GM12891 (cell line): Measurements from ENCODE around the gene NFX1.

Source experiments
- POLR2A ChIP-seq: IDR thresholded peaks from 2 replicates; pipeline ENCODE4 v1.6.1; 2011; ENCODE audit warnings: low read depth, low read length, control low read depth
- POLR2AphosphoS5 ChIP-seq: IDR thresholded peaks from 2 replicates; pipeline ENCODE4 v1.6.1; 2011; ENCODE audit warnings: low read depth, low read length, control low read depth
- TAF1 ChIP-seq: IDR thresholded peaks from 2 replicates; pipeline ENCODE4 v1.6.1; 2011; ENCODE audit warnings: low read depth, low read length, control low read depth

GRCh38 chr9:33306037-33306436 is 15.7 kb downstream of the NFX1 start:
- no peak for TF ChIP-seq POLR2A
- TF ChIP-seq POLR2AphosphoS5, result no peak
- no peak for TF ChIP-seq TAF1
